K562 (cell line): Measurements from ENCODE around the gene RNPEP. TPM values are rescaled to one million over a fixed set of nuclear protein-coding genes. Genes with fewer than 3 reads are reported as not detected.

ENCODE experiments used
- CC2D1A ChIP-seq: fragments of 450-650 bp; IDR thresholded peaks from 2 replicates; pipeline ENCODE4 v1.6.1; 2017; ENCODE audit warnings: mild to moderate bottlenecking
- E4F1 ChIP-seq: fragments of 250-450 bp; sonication (Bioruptor Pico); IDR thresholded peaks from 2 replicates; pipeline ENCODE4 v1.5.0; 2021; ENCODE audit warnings: mild to moderate bottlenecking, borderline replicate concordance
- ELK1 ChIP-seq: sonication (generic); formaldehyde crosslinking; IDR thresholded peaks from 2 replicates; pipeline ENCODE4 v1.8.1; 2022; ENCODE audit warnings: missing genetic modification reagents
- ESRRA ChIP-seq: fragments of 450-650 bp; IDR thresholded peaks from 2 replicates; pipeline ENCODE4 v1.6.1; 2014; ENCODE audit warnings: low read depth, mild to moderate bottlenecking, moderate library complexity, borderline replicate concordance
- ETV6 ChIP-seq, 3 experiments: fragments of 150-350 bp in 1 of 3; sonication (generic) in 1 of 3; formaldehyde crosslinking in 1 of 3; IDR thresholded peaks; 2 replicates each; pipeline versions ENCODE4 v1.6.1 to v1.8.0; 2014 to 2022; ENCODE audit warnings: borderline replicate concordance in 2 of 3, low read depth in 2 of 3, antibody characterized with exemption in 1 of 3, low read length in 1 of 3, mild to moderate bottlenecking in 1 of 3, missing genetic modification reagents in 1 of 3
- FOXA3 ChIP-seq, 2 experiments: fragments of 450-650 bp in 1 of 2; sonication (generic) in 1 of 2; formaldehyde crosslinking; IDR thresholded peaks in 1 of 2; conservative IDR thresholded peaks in 1 of 2; 2 replicates each; pipeline versions ENCODE4 v1.4.0 to v1.8.0; 2020 to 2022; ENCODE audit warnings: mild to moderate bottlenecking in 2 of 2, missing genetic modification reagents in 1 of 2
- HDAC6 ChIP-seq: IDR thresholded peaks from 2 replicates; pipeline ENCODE4 v1.6.1; 2012; ENCODE audit warnings: low read depth, mild to moderate bottlenecking, control low read depth, inconsistent platforms, low read length, moderate library complexity
- ID3 ChIP-seq, 2 experiments: fragments of 250-450 bp in 1 of 2; fragments of 450-650 bp in 1 of 2; sonication (Bioruptor Pico) in 1 of 2; IDR thresholded peaks; 2 replicates each; pipeline versions ENCODE4 v1.6.1 to v1.8.0; 2016 to 2021; ENCODE audit warnings: mild to moderate bottlenecking in 2 of 2, moderate library complexity in 2 of 2, missing compliant biosample characterization in 1 of 2, missing genetic modification characterization in 1 of 2
- SETDB1 ChIP-seq: IDR thresholded peaks from one replicate; pipeline ENCODE4 v1.6.1; 2012; ENCODE audit warnings: low read length, control low read depth, inconsistent platforms
- SMARCB1 ChIP-seq: IDR thresholded peaks from 2 replicates; pipeline ENCODE4 v1.6.1; 2011; ENCODE audit warnings: improper control_type of control experiment, low read depth; ENCODE audit not compliant: insufficient read length
- SPI1 ChIP-seq: IDR thresholded peaks from 2 replicates; pipeline ENCODE4 v1.6.1; 2011; ENCODE audit warnings: low read depth, low read length, control low read depth, borderline replicate concordance
- ZBTB7A ChIP-seq: IDR thresholded peaks from 2 replicates; pipeline ENCODE4 v1.6.1; 2011; ENCODE audit warnings: low read depth, mild to moderate bottlenecking, low read length, moderate library complexity, borderline replicate concordance; ENCODE audit not compliant: control insufficient read depth
- ZKSCAN1 ChIP-seq: fragments of 150-350 bp; IDR thresholded peaks from 2 replicates; pipeline ENCODE4 v1.6.1; 2016; ENCODE audit warnings: low read depth, low read length
- ZNF217 ChIP-seq: sonication (generic); formaldehyde crosslinking; IDR thresholded peaks from 2 replicates; pipeline ENCODE4 v1.8.0; 2022; ENCODE audit warnings: mild to moderate bottlenecking, missing genetic modification reagents
- ZNF57 ChIP-seq: fragments of 450-650 bp; formaldehyde crosslinking; IDR thresholded peaks from 2 replicates; pipeline ENCODE4 v1.4.0; 2020; ENCODE audit warnings: mild to moderate bottlenecking, moderate library complexity
- ZNF609 ChIP-seq: sonication (generic); formaldehyde crosslinking; IDR thresholded peaks from 2 replicates; pipeline ENCODE4 v1.8.1; 2023; ENCODE audit warnings: missing genetic modification reagents, mild to moderate bottlenecking, borderline replicate concordance
- ZSCAN29 ChIP-seq: fragments of 450-650 bp; IDR thresholded peaks from 2 replicates; pipeline ENCODE4 v1.6.1; 2017
- polyA plus RNA-seq, 8 experiments: library from polyadenylated mRNA; depleted of rRNA in 4 of 8; stranded (reverse) in 5 of 8; unstranded in 3 of 8; fragments of >200 nt; fragmentation: Nextera tagmentation in 2 of 8; fragmentation: Illumina TruSeq in 1 of 8; extraction: Ambion mirVana in 2 of 8; extraction: Trizol in 1 of 8; gene quantifications; 2 replicates each; pipeline versions ENCODE4 v1.2.1 to v1.2.3, GENCODE V29; 2011 to 2014; ENCODE audit warnings: inconsistent platforms in 1 of 8, missing spikeins in 1 of 8
- total RNA-seq, 7 experiments: library from RNA; depleted of rRNA in 6 of 7; stranded (reverse); fragments of >200 nt in 6 of 7; fragmentation: Illumina TruSeq in 2 of 7; extraction: Trizol in 2 of 7; gene quantifications; 2 replicates each; pipeline versions ENCODE4 v1.2.1 to v1.2.3, GENCODE V29; 2011 to 2021; ENCODE audit warnings: low replicate concordance in 1 of 7

RNPEP gene
- total and polyA plus RNA-seq, 9 of the 15 experiments (the other 6 are each of a cell fraction or from before 2014, with no cell fraction given) = 27.5 to 131 (median 63.4) TPM

GRCh38 chr1:201955009-201955728 is 27.3 kb upstream of the RNPEP start, which contains the start of gene TIMM17A (continued):
- TF ChIP-seq ZNF609 (CRISPR knock-in tag) = peak; percentile 46; the same call in 1 of the 2 replicates
- peak; percentile 93; the same call in 1 of the 2 replicates for TF ChIP-seq ZBTB7A
- no peak for TF ChIP-seq HDAC6
- TF ChIP-seq ESRRA = peak; percentile 92
- TF ChIP-seq SPI1 = peak; percentile 77
- peak; percentile 99 for TF ChIP-seq CC2D1A
- TF ChIP-seq E4F1 (CRISPR knock-in tag) = no peak
- no peak for TF ChIP-seq ID3 (CRISPR knock-in tag; IDR thresholded peaks at IDR 0.05)
- no peak for TF ChIP-seq ID3 (tag; IDR thresholded peaks at IDR 0.05)
- TF ChIP-seq ZNF57 (CRISPR knock-in tag) = no peak
- peak; percentile 43; the same call in 1 of the 2 replicates for TF ChIP-seq ZKSCAN1
- TF ChIP-seq SETDB1 = no peak
- TF ChIP-seq ZSCAN29 = peak; percentile 73; the same call in 1 of the 2 replicates
- TF ChIP-seq SMARCB1 = no peak
- TF ChIP-seq ELK1 (CRISPR knock-in tag) = no peak
- no peak; a peak in 2 of 4 replicates for TF ChIP-seq ETV6 (IDR thresholded peaks at IDR 0.05; ENCODE audit: borderline replicate concordance in 1 of 2, low read depth in 2 of 2, low read length in 1 of 2)
- TF ChIP-seq ETV6 (CRISPR knock-in tag; IDR thresholded peaks at IDR 0.05; ENCODE audit: borderline replicate concordance) = no peak
- no peak for TF ChIP-seq ZNF217 (CRISPR knock-in tag)
- peak in 1 of 2 experiments; percentile 76; a peak in 1 of 4 replicates for TF ChIP-seq FOXA3 (CRISPR knock-in tag; conservative IDR thresholded peaks at IDR 0.05 in 1 of 2, IDR thresholded peaks at IDR 0.05 in 1 of 2)
